ENCODE measurements around the gene ARFIP1.

ARFIP1 gene

GRCh38 chr4:152953514-152953913 lies 173.8 kb downstream of the ARFIP1 start:
- no peak for TF ChIP-seq CTCF (conservative IDR thresholded peaks at IDR 0.05)
- no peak for TF ChIP-seq ZFX (IDR thresholded peaks at IDR 0.05)
- H3K27ac ChIP-seq: no peak overlapping the region

- TF ChIP-seq CTCF (conservative IDR thresholded peaks at IDR 0.05): no peak
- TF ChIP-seq ZFX (IDR thresholded peaks at IDR 0.05): no peak
- H3K27ac ChIP-seq: no peak overlapping the region
Measured at GRCh38 chr4:152954741-152955140, 175.0 kb downstream of the ARFIP1 start.

- H3K27ac ChIP-seq: no peak overlapping the region
- no peak for TF ChIP-seq ZFX (IDR thresholded peaks at IDR 0.05)
- no peak for TF ChIP-seq CTCF (conservative IDR thresholded peaks at IDR 0.05)
Measured at GRCh38 chr4:152956147-152956546, 176.4 kb downstream of the ARFIP1 start.

GRCh38 chr4:152956650-152957436 lies 177.1 kb downstream of the ARFIP1 start:
- H3K27ac ChIP-seq: no peak overlapping the region
- TF ChIP-seq CTCF (conservative IDR thresholded peaks at IDR 0.05): no peak
- no peak for TF ChIP-seq ZFX (IDR thresholded peaks at IDR 0.05)

GRCh38 chr4:152957437-152958171 lies 177.8 kb downstream of the ARFIP1 start:
- H3K27ac ChIP-seq: no peak overlapping the region
- TF ChIP-seq CTCF (conservative IDR thresholded peaks at IDR 0.05) (no peak), ZFX (IDR thresholded peaks at IDR 0.05) (no peak)

- no peak overlapping the region for H3K27ac ChIP-seq
- TF ChIP-seq CTCF (conservative IDR thresholded peaks at IDR 0.05) (no peak), ZFX (IDR thresholded peaks at IDR 0.05) (no peak)
Measured at GRCh38 chr4:152959080-152959479, 179.3 kb downstream of the ARFIP1 start.

- H3K27ac ChIP-seq: no peak overlapping the region
- TF ChIP-seq ZFX (IDR thresholded peaks at IDR 0.05) (no peak), CTCF (conservative IDR thresholded peaks at IDR 0.05) (no peak)
Measured at GRCh38 chr4:152960082-152960481, 180.3 kb downstream of the ARFIP1 start.

All from C4-2B (cell line).